Activated T-helper 2 cell treated with anti-CD3 and anti-CD28 coated beads, Interferon-gamma antibody, Interleukin-2, Interleukin-4, amounts not matched to agents 10 μg/mL and 5 μg/mL and 100 μg/mL, durations not matched to agents 14 hours and 24 hours and 36 hours (primary cell): ENCODE measurements around the gene PRDX2. TPM values are rescaled to one million over a fixed set of nuclear protein-coding genes. Genes with fewer than 3 reads are reported as not detected.
"Not testable (repeated sequence)": the region's sequence is repeated elsewhere in the genome, so short reads cannot be mapped to it uniquely, and the experiment has no call there.

ENCODE experiments used
- DNase-seq: peaks from one replicate; pipeline ENCODE4 v3.0.0; 2021; ENCODE audit warnings: low spot score
- H3K27ac Mint-ChIP-seq: one replicate; pipeline ENCODE4 v1.8.0; 2021; ENCODE audit warnings: mixed read lengths
- H3K27me3 Mint-ChIP-seq: one replicate; pipeline ENCODE4 v1.8.0; 2021; ENCODE audit warnings: low read depth, mixed read lengths
- H3K36me3 Mint-ChIP-seq: one replicate; pipeline ENCODE4 v1.8.0; 2021; ENCODE audit warnings: low read depth, mixed read lengths
- H3K4me1 Mint-ChIP-seq: one replicate; pipeline ENCODE4 v1.8.0; 2021; ENCODE audit warnings: low read depth, mixed read lengths
- H3K4me3 Mint-ChIP-seq: one replicate; pipeline ENCODE4 v1.8.0; 2021; ENCODE audit warnings: low read depth, mild to moderate bottlenecking, moderate library complexity, mixed read lengths
- H3K9me3 Mint-ChIP-seq: one replicate; pipeline ENCODE4 v1.8.0; 2021; ENCODE audit warnings: mixed read lengths
- intact Hi-C: fragments of 100-400 bp; cut with micrococcal nuclease; formaldehyde crosslinking; loops from one replicate; pipeline ENCODE4 v1.15.1; 2023
- total RNA-seq: library from RNA; stranded (reverse); gene quantifications from 2 replicates; pipeline ENCODE4 v1.2.3, GENCODE V29; 2022

PRDX2 gene
- total RNA-seq, 1 donor from 2014 or later: 274 TPM

GRCh38 chr19:12837225-12837624 lies 35.6 kb upstream of the PRDX2 start:
- Mint-ChIP-seq H3K36me3 (no peaks in the 10 kb centered on the region), H3K4me3 (no peak overlapping the region), H3K9me3 (no peaks in the 10 kb centered on the region), H3K27me3 (peaks cover 62% of the 10 kb centered on the region), H3K27ac (no peak overlapping the region), H3K4me1 (peaks cover 40% of the 10 kb centered on the region)
- intact Hi-C loops: loop anchor here (5.0 kb wide), 2 partner anchors 175 to 260 kb away; no protein-coding TSS in a partner anchor
- DNase-seq: no peak

- no peak overlapping the region for H3K27ac Mint-ChIP-seq
- DNase-seq: no peak
- H3K4me1 Mint-ChIP-seq: peaks cover 37% of the 10 kb centered on the region
- no peak overlapping the region for H3K4me3 Mint-ChIP-seq
- H3K36me3 Mint-ChIP-seq: no peaks in the 10 kb centered on the region
- H3K9me3 Mint-ChIP-seq: no peaks in the 10 kb centered on the region
- intact Hi-C loops: loop anchor here (5.0 kb wide), 2 partner anchors 176 to 261 kb away; no protein-coding TSS in a partner anchor
- peaks cover 65% of the 10 kb centered on the region for H3K27me3 Mint-ChIP-seq
These were observed 34.9 kb upstream of the PRDX2 start for GRCh38 chr19:12836529-12836863.

- H3K36me3 Mint-ChIP-seq: no peaks in the 10 kb centered on the region
- H3K27me3 Mint-ChIP-seq: peaks cover 62% of the 10 kb centered on the region
- intact Hi-C loops: loop anchor here (5.0 kb wide), 2 partner anchors 177 to 262 kb away; no protein-coding TSS in a partner anchor
- H3K4me1 Mint-ChIP-seq: peaks cover 27% of the 10 kb centered on the region
- no peak overlapping the region for H3K27ac Mint-ChIP-seq
- H3K9me3 Mint-ChIP-seq: no peaks in the 10 kb centered on the region
- no peak for DNase-seq
- no peak overlapping the region for H3K4me3 Mint-ChIP-seq
These were observed 33.6 kb upstream of the PRDX2 start for GRCh38 chr19:12834976-12835757.

- Mint-ChIP-seq H3K4me3 (peak within 1 kb of the TSS; percentile 3), H3K27me3 (peaks cover 63% of the 10 kb centered on the region), H3K4me1 (peaks cover 26% of the 10 kb centered on the region), H3K36me3 (no peaks in the 10 kb centered on the region), H3K9me3 (no peaks in the 10 kb centered on the region), H3K27ac (no peak within 1 kb of the TSS)
- intact Hi-C loops: no loop called here
- DNase-seq: no peak
These were observed 33.0 kb upstream of the PRDX2 start, which contains the start of gene RTBDN for GRCh38 chr19:12834566-12834943. Gene RTBDN (minus strand): TSS chr19:12834579. CDS start chr19:12829979, 4,600 bp downstream.

GRCh38 chr19:12833738-12834565 lies 32.4 kb upstream of the PRDX2 start:
- Mint-ChIP-seq H3K4me1 (peaks cover 20% of the 10 kb centered on the region), H3K4me3 (peak overlapping the region; percentile 3), H3K9me3 (no peaks in the 10 kb centered on the region), H3K27ac (no peak overlapping the region), H3K27me3 (peaks cover 59% of the 10 kb centered on the region), H3K36me3 (no peaks in the 10 kb centered on the region)
- intact Hi-C loops: no loop called here
- DNase-seq: no peak

GRCh38 chr19:12833418-12833737 lies 31.8 kb upstream of the PRDX2 start:
- peaks cover 19% of the 10 kb centered on the region for H3K4me1 Mint-ChIP-seq
- intact Hi-C loops: no loop called here
- H3K27ac Mint-ChIP-seq: no peak overlapping the region
- peaks cover 61% of the 10 kb centered on the region for H3K27me3 Mint-ChIP-seq
- no peaks in the 10 kb centered on the region for H3K36me3 Mint-ChIP-seq
- H3K9me3 Mint-ChIP-seq: no peaks in the 10 kb centered on the region
- DNase-seq: no peak
- no peak overlapping the region for H3K4me3 Mint-ChIP-seq

- DNase-seq: no peak
- H3K36me3 Mint-ChIP-seq: no peaks in the 10 kb centered on the region
- intact Hi-C loops: no loop called here
These were observed 26.9 kb upstream of the PRDX2 start for GRCh38 chr19:12828494-12828893.

GRCh38 chr19:12825254-12826131 lies 23.9 kb upstream of the PRDX2 start:
- Mint-ChIP-seq H3K9me3 (no peaks in the 10 kb centered on the region), H3K27ac (no peak overlapping the region), H3K4me1 (peaks cover 6% of the 10 kb centered on the region), H3K36me3 (no peaks in the 10 kb centered on the region), H3K4me3 (no peak overlapping the region), H3K27me3 (peaks cover 22% of the 10 kb centered on the region)
- no peak for DNase-seq
- intact Hi-C loops: no loop called here

More at GRCh38 chr19:12828494-12828893, 26.9 kb upstream of the PRDX2 start:
- Mint-ChIP-seq H3K27ac (no peak overlapping the region), H3K27me3 (peaks cover 43% of the 10 kb centered on the region), H3K9me3 (no peaks in the 10 kb centered on the region), H3K4me3 (no peak overlapping the region), H3K4me1 (peaks cover 12% of the 10 kb centered on the region)

- DNase-seq: no peak
- Mint-ChIP-seq H3K36me3 (no peaks in the 10 kb centered on the region), H3K4me3 (no peak overlapping the region), H3K4me1 (peaks cover 6% of the 10 kb centered on the region), H3K9me3 (no peaks in the 10 kb centered on the region), H3K27ac (no peak overlapping the region), H3K27me3 (peaks cover 8% of the 10 kb centered on the region)
- intact Hi-C loops: no loop called here
These were observed 20.2 kb upstream of the PRDX2 start for GRCh38 chr19:12821761-12822160.

GRCh38 chr19:12817810-12818209 lies 16.2 kb upstream of the PRDX2 start:
- intact Hi-C loops, H3K9me3 Mint-ChIP-seq, H3K4me3 Mint-ChIP-seq, DNase-seq, H3K27me3 Mint-ChIP-seq, H3K4me1 Mint-ChIP-seq, H3K27ac Mint-ChIP-seq: not testable (repeated sequence)
- H3K36me3 Mint-ChIP-seq: peaks cover 17% of the 10 kb centered on the region

- intact Hi-C loops, H3K9me3 Mint-ChIP-seq, H3K4me3 Mint-ChIP-seq, H3K4me1 Mint-ChIP-seq, DNase-seq, H3K27me3 Mint-ChIP-seq, H3K27ac Mint-ChIP-seq: not testable (repeated sequence)
- peaks cover 21% of the 10 kb centered on the region for H3K36me3 Mint-ChIP-seq
These were observed 15.6 kb upstream of the PRDX2 start for GRCh38 chr19:12817188-12817587.

GRCh38 chr19:12815088-12815487 lies 13.5 kb upstream of the PRDX2 start:
- intact Hi-C loops: no loop called here
- H3K9me3 Mint-ChIP-seq: no peaks in the 10 kb centered on the region
- H3K27ac Mint-ChIP-seq: no peak overlapping the region
- DNase-seq: no peak
- no peak overlapping the region for H3K4me3 Mint-ChIP-seq
- H3K36me3 Mint-ChIP-seq: peaks cover 21% of the 10 kb centered on the region
- H3K27me3 Mint-ChIP-seq: no peaks in the 10 kb centered on the region
- H3K4me1 Mint-ChIP-seq: no peaks in the 10 kb centered on the region
